ENCODE measurements around the gene C2orf72.
"Not testable (repeated sequence)": the region's sequence is repeated elsewhere in the genome, so short reads cannot be mapped to it uniquely, and the experiment has no call there.

The C2orf72 gene

GRCh38 chr2:231015478-231015877 is 21.8 kb upstream of the C2orf72 start:
- peak; percentile 71 for DNase-seq (ENCODE audit: low spot score)

GRCh38 chr2:231015926-231016325 is 21.4 kb upstream of the C2orf72 start:
- no peak for DNase-seq (ENCODE audit: low spot score)

- DNase-seq (ENCODE audit: low spot score), result no peak
Observed at GRCh38 chr2:231016566-231017230, 20.6 kb upstream of the C2orf72 start.

- DNase-seq (ENCODE audit: low spot score), result no peak
Observed at GRCh38 chr2:231017231-231017598, 20.1 kb upstream of the C2orf72 start.

- DNase-seq (ENCODE audit: low spot score), result no peak
Observed at GRCh38 chr2:231018184-231018583, 19.1 kb upstream of the C2orf72 start.

GRCh38 chr2:231025059-231025458 is 12.3 kb upstream of the C2orf72 start:
- not testable (repeated sequence) for DNase-seq (ENCODE audit: low spot score)

- DNase-seq (ENCODE audit: low spot score), result no peak
Observed at GRCh38 chr2:231028889-231029288, 8.4 kb upstream of the C2orf72 start.

- no peak for DNase-seq (ENCODE audit: low spot score)
Observed at GRCh38 chr2:231029563-231029962, 7.8 kb upstream of the C2orf72 start.

- DNase-seq (ENCODE audit: low spot score), result no peak
Observed at GRCh38 chr2:231030725-231031124, 6.6 kb upstream of the C2orf72 start.

- no peak for DNase-seq (ENCODE audit: low spot score)
Observed at GRCh38 chr2:231032575-231033140, 4.7 kb upstream of the C2orf72 start.

- DNase-seq (ENCODE audit: low spot score), result no peak
Observed at GRCh38 chr2:231033147-231034132, 3.9 kb upstream of the C2orf72 start.

- no peak for DNase-seq (ENCODE audit: low spot score)
Observed at GRCh38 chr2:231034291-231034882, 2.9 kb upstream of the C2orf72 start.

- DNase-seq (ENCODE audit: low spot score), result no peak
Observed at GRCh38 chr2:231036131-231036530, 1.2 kb upstream of the C2orf72 start.

GRCh38 chr2:231036578-231037106 is 681 bp upstream of the C2orf72 start:
- DNase-seq (ENCODE audit: low spot score), result no peak

- DNase-seq (ENCODE audit: low spot score), result no peak
Observed at GRCh38 chr2:231037731-231038482, 584 bp downstream of the C2orf72 start.

- DNase-seq (ENCODE audit: low spot score), result no peak
Observed at GRCh38 chr2:231038483-231039293, 1.4 kb downstream of the C2orf72 start.

- DNase-seq (ENCODE audit: low spot score), result no peak
Observed at GRCh38 chr2:231039294-231039664, 2.0 kb downstream of the C2orf72 start.

- no peak for DNase-seq (ENCODE audit: low spot score)
Observed at GRCh38 chr2:231039821-231040364, 2.6 kb downstream of the C2orf72 start.

- DNase-seq (ENCODE audit: low spot score), result no peak
Observed at GRCh38 chr2:231041061-231041689, 3.9 kb downstream of the C2orf72 start.

- DNase-seq (ENCODE audit: low spot score), result no peak
Observed at GRCh38 chr2:231043796-231044195, 6.5 kb downstream of the C2orf72 start.
